ENCODE results near the gene ERAP2. TPM values are rescaled to one million over a fixed set of nuclear protein-coding genes. Genes with fewer than 3 reads are reported as not detected.

The ERAP2 gene
- total RNA-seq, 1 experiment from 2014 or later, result 49.2 TPM

Other genes starting within 250 kb of the ERAP2 start
- 54.8 and 63.5 TPM in 2 replicates for gene CAST, start 214.1 kb upstream of the ERAP2 start, total RNA-seq (2014; rRNA removed; shearing (Covaris generic); ENCODE audit: low replicate concordance)
- 30.6 and 43.6 TPM in 2 replicates for gene ERAP1, start 68.6 kb upstream of the ERAP2 start, total RNA-seq (2014; rRNA removed; shearing (Covaris generic); ENCODE audit: low replicate concordance)
- 12.9 and 41.0 TPM in 2 replicates for gene LNPEP, start 59.6 kb downstream of the ERAP2 start, total RNA-seq (2014; rRNA removed; shearing (Covaris generic); ENCODE audit: low replicate concordance)